ENCODE measurements around the gene KRT16. TPM values are rescaled to one million over a fixed set of nuclear protein-coding genes. Genes with fewer than 3 reads are reported as not detected.
"Not testable (repeated sequence)": the region's sequence is repeated elsewhere in the genome, so short reads cannot be mapped to it uniquely, and the experiment has no call there.

The KRT16 gene
- total RNA-seq, 1 experiment from 2014 or later, result 0.61 TPM

GRCh38 chr17:41626028-41626913 lies 13.7 kb upstream of the KRT16 start:
- BruUV-seq (replicated peaks); H3K4me3 ChIP-seq (replicated peaks in 1 of 2; ENCODE audit: low read depth in 1 of 2, low read length in 2 of 2): not testable (repeated sequence)

GRCh38 chr17:41625602-41626001 lies 13.0 kb upstream of the KRT16 start:
- Histone ChIP-seq H3K4me3 (replicated peaks in 1 of 2; ENCODE audit: low read depth in 1 of 2, low read length in 2 of 2) (no peak overlapping the region), H3K4me2 (ENCODE audit: low read length) (no peak overlapping the region), H2AFZ (ENCODE audit: low read depth, low read length, poor library complexity, severe bottlenecking) (no peak overlapping the region), H3K27ac (ENCODE audit: low read depth, low read length) (no peak overlapping the region), H3K79me2 (ENCODE audit: insufficient read depth, low read length) (no peaks in the 10 kb centered on the region), H3K27me3 (ENCODE audit: insufficient read depth, low read length) (no peaks in the 10 kb centered on the region), H3K4me1 (ENCODE audit: control insufficient read depth in 1 of 2, insufficient read depth in 2 of 2, low read length in 2 of 2) (no peaks in the 10 kb centered on the region), H4K20me1 (ENCODE audit: insufficient read depth) (no peaks in the 10 kb centered on the region), H3K9me3 (ENCODE audit: control insufficient read depth in 1 of 2, insufficient read depth in 1 of 2, low read depth in 1 of 2, low read length in 2 of 2) (no peaks in the 10 kb centered on the region), H3K36me3 (ENCODE audit: control insufficient read depth in 1 of 2, insufficient read depth in 2 of 2, low read length in 2 of 2) (no peaks in the 10 kb centered on the region), H3K9me2 (ENCODE audit: insufficient read depth) (no peaks in the 10 kb centered on the region), H3K9ac (ENCODE audit: low read length) (no peak overlapping the region)
- DNase-seq (ENCODE audit: low read depth, low spot score) (no peak), ATAC-seq (no peak)
- RAD21 ChIA-PET (ENCODE audit: low non-redundant PET in 1 of 2, low total read pairs in 2 of 2, uncharacterized antibody in 2 of 2, unreplicated experiment in 2 of 2), result no interaction called here
- TF ChIP-seq EZH2 (IDR thresholded peaks at IDR 0.05) (no peak), REST (IDR thresholded peaks at IDR 0.05; ENCODE audit: low read depth) (no peak), ZFX (IDR thresholded peaks at IDR 0.05) (no peak), POLR2A (IDR thresholded peaks at IDR 0.05; ENCODE audit: borderline replicate concordance, extremely low read depth, insufficient read depth, insufficient read length) (no peak), SRF (IDR thresholded peaks at IDR 0.05; ENCODE audit: low read depth) (no peak), YY1 (IDR thresholded peaks at IDR 0.05; ENCODE audit: extremely low read depth, insufficient replicate concordance, low read depth, low read length) (no peak)
- POLR2A ChIA-PET, result no interaction called here
- CTCF ChIA-PET, result no interaction called here
- BruUV-seq (replicated peaks), result no TSS peak
- intact Hi-C loops (cut with micrococcal nuclease), result no loop called here

More at GRCh38 chr17:41626028-41626913, 13.7 kb upstream of the KRT16 start:
- H3K36me3 ChIP-seq (ENCODE audit: control insufficient read depth in 1 of 2, insufficient read depth in 2 of 2, low read length in 2 of 2); H3K27ac ChIP-seq (ENCODE audit: low read depth, low read length); H3K9me2 ChIP-seq (ENCODE audit: insufficient read depth); H4K20me1 ChIP-seq (ENCODE audit: insufficient read depth); H3K9me3 ChIP-seq (ENCODE audit: control insufficient read depth in 1 of 2, insufficient read depth in 1 of 2, low read depth in 1 of 2, low read length in 2 of 2); intact Hi-C loops (cut with micrococcal nuclease); H2AFZ ChIP-seq (ENCODE audit: low read depth, low read length, poor library complexity, severe bottlenecking); H3K9ac ChIP-seq (ENCODE audit: low read length); RAD21 ChIA-PET (ENCODE audit: low non-redundant PET in 1 of 2, low total read pairs in 2 of 2, uncharacterized antibody in 2 of 2, unreplicated experiment in 2 of 2); DNase-seq (ENCODE audit: low read depth, low spot score); H3K4me1 ChIP-seq (ENCODE audit: control insufficient read depth in 1 of 2, insufficient read depth in 2 of 2, low read length in 2 of 2); H3K79me2 ChIP-seq (ENCODE audit: insufficient read depth, low read length); POLR2A ChIA-PET; H3K4me2 ChIP-seq (ENCODE audit: low read length); H3K27me3 ChIP-seq (ENCODE audit: insufficient read depth, low read length); CTCF ChIA-PET; ATAC-seq: not testable (repeated sequence)
